HEK293 (cell line): ENCODE data around the gene TMPRSS4.

ENCODE experiments used
- CTCF ChIA-PET: fragments of 350-600 bp; formaldehyde crosslinking; extraction: SDS; loops from one replicate; lab custom pipeline; 2021; ENCODE audit warnings: antibody characterized with exemption; lab: Yijun Ruan, JAX
- POLR2A ChIA-PET: fragments of 300-600 bp; formaldehyde crosslinking; extraction: SDS; loops from one replicate; lab custom pipeline; 2020; ENCODE audit warnings: antibody characterized with exemption, inconsistent platforms; lab: Yijun Ruan, JAX
- H3K27ac ChIP-seq: fragments of 200-500 bp; sonication (Bioruptor generic); 2 replicates; pipeline ENCODE4 v1.5.1; 2014; ENCODE audit warnings: low read depth, low read length, control low read depth, inconsistent platforms; ENCODE audit errors: extremely low read depth
- H3K36me3 ChIP-seq, 2 experiments: fragments of 200-500 bp in 1 of 2; sonication (Bioruptor generic) in 1 of 2; 1 replicate in 1 of 2; 2 replicates in 1 of 2; pipeline ENCODE4 v1.5.1; 2014 to 2017; ENCODE audit warnings: inconsistent platforms in 2 of 2, low read length in 2 of 2; ENCODE audit not compliant: control insufficient read depth in 2 of 2, insufficient read depth in 1 of 2
- H3K4me1 ChIP-seq: fragments of 200-500 bp; sonication (Bioruptor generic); 2 replicates; pipeline ENCODE4 v1.5.1; 2014; ENCODE audit warnings: mild to moderate bottlenecking, low read length, inconsistent platforms; ENCODE audit not compliant: control insufficient read depth, insufficient read depth
- H3K4me3 ChIP-seq: 2 replicates; pipeline ENCODE4 v1.5.1; 2011; ENCODE audit warnings: low read depth, mild to moderate bottlenecking, control low read depth, low read length, moderate library complexity
- H3K9me3 ChIP-seq: fragments of 200-500 bp; sonication (Bioruptor generic); 2 replicates; pipeline ENCODE4 v1.5.1; 2014; ENCODE audit warnings: low read depth, low read length, inconsistent platforms; ENCODE audit not compliant: control insufficient read depth, insufficient read depth
- EGR2 ChIP-seq: fragments of 450-650 bp; formaldehyde crosslinking; IDR thresholded peaks from 2 replicates; pipeline ENCODE4 v1.5.1; 2016; ENCODE audit warnings: low read depth, missing biosample characterization, missing genetic modification characterization
- GFI1B ChIP-seq: fragments of 450-650 bp; formaldehyde crosslinking; IDR thresholded peaks from 2 replicates; pipeline ENCODE4 v1.5.1; 2016; ENCODE audit warnings: missing biosample characterization, missing genetic modification characterization
- HOXD13 ChIP-seq: sonication (generic); formaldehyde crosslinking; IDR thresholded peaks from 2 replicates; pipeline ENCODE4 v1.8.0; 2022; ENCODE audit warnings: missing genetic modification reagents, borderline replicate concordance
- WT1 ChIP-seq: fragments of 450-650 bp; formaldehyde crosslinking; IDR thresholded peaks from 2 replicates; pipeline ENCODE4 v1.5.1; 2016; ENCODE audit warnings: missing biosample characterization, missing genetic modification characterization
- ZBTB17 ChIP-seq: fragments of 450-650 bp; formaldehyde crosslinking; IDR thresholded peaks from 2 replicates; pipeline ENCODE4 v1.5.1; 2016; ENCODE audit warnings: missing biosample characterization, missing genetic modification characterization
- ZBTB8A ChIP-seq: fragments of 450-650 bp; formaldehyde crosslinking; IDR thresholded peaks from 2 replicates; pipeline ENCODE4 v1.5.1; 2016; ENCODE audit warnings: missing biosample characterization, missing genetic modification characterization
- ZFHX2 ChIP-seq: fragments of 450-650 bp; formaldehyde crosslinking; conservative IDR thresholded peaks from 2 replicates; pipeline ENCODE4 v1.5.1; 2016; ENCODE audit warnings: missing biosample characterization, missing genetic modification characterization
- ZNF366 ChIP-seq: fragments of 450-650 bp; formaldehyde crosslinking; conservative IDR thresholded peaks from 2 replicates; pipeline ENCODE4 v1.5.1; 2016; ENCODE audit warnings: missing biosample characterization, missing genetic modification characterization
- ZNF514 ChIP-seq: fragments of 450-650 bp; formaldehyde crosslinking; IDR thresholded peaks from 2 replicates; pipeline ENCODE4 v1.5.1; 2016; ENCODE audit warnings: missing biosample characterization, missing genetic modification characterization
- ZNF518A ChIP-seq: fragments of 450-650 bp; formaldehyde crosslinking; conservative IDR thresholded peaks from 2 replicates; pipeline ENCODE4 v1.5.1; 2016; ENCODE audit warnings: low read depth, missing biosample characterization, missing genetic modification characterization
- ZNF660 ChIP-seq: fragments of 450-650 bp; IDR thresholded peaks from 2 replicates; pipeline ENCODE4 v1.5.1; 2018; ENCODE audit warnings: missing biosample characterization, mild to moderate bottlenecking, missing genetic modification characterization
- ZNF664 ChIP-seq: fragments of 450-650 bp; formaldehyde crosslinking; IDR thresholded peaks from 2 replicates; pipeline ENCODE4 v1.5.1; 2016; ENCODE audit warnings: missing biosample characterization, missing genetic modification characterization
- ZSCAN18 ChIP-seq: fragments of 450-650 bp; formaldehyde crosslinking; IDR thresholded peaks from 2 replicates; pipeline ENCODE4 v1.5.1; 2016; ENCODE audit warnings: missing biosample characterization, missing genetic modification characterization
- TF ChIP-seq, protein P1 (sequence below): IDR thresholded peaks from 2 replicates; pipeline ENCODE4 v1.6.1; 2011; ENCODE audit warnings: mild to moderate bottlenecking, low read depth, low read length, borderline replicate concordance
- TF ChIP-seq, protein P2 (sequence below): fragments of 450-650 bp; formaldehyde crosslinking; IDR thresholded peaks from 2 replicates; pipeline ENCODE4 v1.5.1; 2016; ENCODE audit warnings: missing biosample characterization, missing genetic modification characterization
- TF ChIP-seq, protein P3 (sequence below): fragments of 450-650 bp; formaldehyde crosslinking; IDR thresholded peaks from 2 replicates; pipeline ENCODE4 v1.5.1; 2016; ENCODE audit warnings: missing biosample characterization, missing genetic modification characterization, low read depth
- TF ChIP-seq, protein P4 (sequence below): fragments of 450-650 bp; formaldehyde crosslinking; IDR thresholded peaks from 2 replicates; pipeline ENCODE4 v1.5.1; 2016; ENCODE audit warnings: missing biosample characterization, missing genetic modification characterization
- TF ChIP-seq, protein P5 (sequence below): fragments of 450-650 bp; formaldehyde crosslinking; IDR thresholded peaks from 2 replicates; pipeline ENCODE4 v1.5.1; 2016; ENCODE audit warnings: missing biosample characterization, missing genetic modification characterization

The TMPRSS4 gene

DNA sequence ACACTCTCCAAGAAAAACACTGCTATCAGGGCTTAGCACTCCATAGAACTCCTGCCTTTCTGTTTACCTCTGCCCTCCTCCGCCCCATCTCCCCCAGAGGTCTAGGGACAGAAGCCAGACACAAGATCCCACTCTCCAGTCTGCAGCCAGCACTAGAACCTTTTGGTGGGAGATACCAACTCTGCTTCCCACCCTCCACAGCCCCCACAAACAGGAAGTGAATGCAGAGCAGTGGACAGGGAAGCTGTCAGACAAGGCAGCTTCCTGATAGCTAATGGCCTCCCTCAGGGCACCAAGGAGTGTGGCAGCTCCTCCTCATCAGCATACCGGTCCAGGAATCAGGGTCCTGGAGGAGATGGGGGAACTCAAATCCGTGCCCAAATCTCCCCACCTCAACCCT, 70.6 kb downstream of the TMPRSS4 start:
- ChIA-PET POLR2A (no interaction called here), CTCF (interaction anchor here (1.0 to 8.6 kb wide), 3 partner anchors 17 to 51 kb away, joined by 3 to 128 read pairs (median 5); no protein-coding TSS in a partner anchor)
- TF ChIP-seq ZFHX2 (tag by site-specific recombination) (peak; percentile 36; the same call in 1 of the 2 replicates), ZBTB17 (tag by site-specific recombination) (0 out of 2 replicates have a peak, but pooled peaks have one; percentile 13), ZNF660 (tag by site-specific recombination) (no peak), WT1 (tag by site-specific recombination) (no peak), ZBTB8A (tag by site-specific recombination) (no peak), ZSCAN18 (tag by site-specific recombination) (no peak), EGR2 (tag by site-specific recombination) (peak; percentile 49), ZNF518A (no peak), HOXD13 (CRISPR knock-in tag) (no peak), GFI1B (tag by site-specific recombination) (no peak), ZNF366 (tag by site-specific recombination) (no peak), ZNF664 (tag by site-specific recombination) (no peak), ZNF514 (tag by site-specific recombination) (no peak)
- TF ChIP-seq, protein P1, sequence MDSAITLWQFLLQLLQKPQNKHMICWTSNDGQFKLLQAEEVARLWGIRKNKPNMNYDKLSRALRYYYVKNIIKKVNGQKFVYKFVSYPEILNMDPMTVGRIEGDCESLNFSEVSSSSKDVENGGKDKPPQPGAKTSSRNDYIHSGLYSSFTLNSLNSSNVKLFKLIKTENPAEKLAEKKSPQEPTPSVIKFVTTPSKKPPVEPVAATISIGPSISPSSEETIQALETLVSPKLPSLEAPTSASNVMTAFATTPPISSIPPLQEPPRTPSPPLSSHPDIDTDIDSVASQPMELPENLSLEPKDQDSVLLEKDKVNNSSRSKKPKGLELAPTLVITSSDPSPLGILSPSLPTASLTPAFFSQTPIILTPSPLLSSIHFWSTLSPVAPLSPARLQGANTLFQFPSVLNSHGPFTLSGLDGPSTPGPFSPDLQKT: no peak
- TF ChIP-seq, protein P2, sequence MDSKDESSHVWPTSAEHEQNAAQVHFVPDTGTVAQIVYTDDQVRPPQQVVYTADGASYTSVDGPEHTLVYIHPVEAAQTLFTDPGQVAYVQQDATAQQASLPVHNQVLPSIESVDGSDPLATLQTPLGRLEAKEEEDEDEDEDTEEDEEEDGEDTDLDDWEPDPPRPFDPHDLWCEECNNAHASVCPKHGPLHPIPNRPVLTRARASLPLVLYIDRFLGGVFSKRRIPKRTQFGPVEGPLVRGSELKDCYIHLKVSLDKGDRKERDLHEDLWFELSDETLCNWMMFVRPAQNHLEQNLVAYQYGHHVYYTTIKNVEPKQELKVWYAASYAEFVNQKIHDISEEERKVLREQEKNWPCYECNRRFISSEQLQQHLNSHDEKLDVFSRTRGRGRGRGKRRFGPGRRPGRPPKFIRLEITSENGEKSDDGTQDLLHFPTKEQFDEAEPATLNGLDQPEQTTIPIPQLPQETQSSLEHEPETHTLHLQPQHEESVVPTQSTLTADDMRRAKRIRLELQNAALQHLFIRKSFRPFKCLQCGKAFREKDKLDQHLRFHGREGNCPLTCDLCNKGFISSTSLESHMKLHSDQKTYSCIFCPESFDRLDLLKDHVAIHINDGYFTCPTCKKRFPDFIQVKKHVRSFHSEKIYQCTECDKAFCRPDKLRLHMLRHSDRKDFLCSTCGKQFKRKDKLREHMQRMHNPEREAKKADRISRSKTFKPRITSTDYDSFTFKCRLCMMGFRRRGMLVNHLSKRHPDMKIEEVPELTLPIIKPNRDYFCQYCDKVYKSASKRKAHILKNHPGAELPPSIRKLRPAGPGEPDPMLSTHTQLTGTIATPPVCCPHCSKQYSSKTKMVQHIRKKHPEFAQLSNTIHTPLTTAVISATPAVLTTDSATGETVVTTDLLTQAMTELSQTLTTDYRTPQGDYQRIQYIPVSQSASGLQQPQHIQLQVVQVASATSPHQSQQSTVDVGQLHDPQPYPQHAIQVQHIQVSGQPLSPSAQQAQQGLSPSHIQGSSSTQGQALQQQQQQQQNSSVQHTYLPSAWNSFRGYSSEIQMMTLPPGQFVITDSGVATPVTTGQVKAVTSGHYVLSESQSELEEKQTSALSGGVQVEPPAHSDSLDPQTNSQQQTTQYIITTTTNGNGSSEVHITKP (tag by site-specific recombination): peak; percentile 70
- TF ChIP-seq, protein P3, sequence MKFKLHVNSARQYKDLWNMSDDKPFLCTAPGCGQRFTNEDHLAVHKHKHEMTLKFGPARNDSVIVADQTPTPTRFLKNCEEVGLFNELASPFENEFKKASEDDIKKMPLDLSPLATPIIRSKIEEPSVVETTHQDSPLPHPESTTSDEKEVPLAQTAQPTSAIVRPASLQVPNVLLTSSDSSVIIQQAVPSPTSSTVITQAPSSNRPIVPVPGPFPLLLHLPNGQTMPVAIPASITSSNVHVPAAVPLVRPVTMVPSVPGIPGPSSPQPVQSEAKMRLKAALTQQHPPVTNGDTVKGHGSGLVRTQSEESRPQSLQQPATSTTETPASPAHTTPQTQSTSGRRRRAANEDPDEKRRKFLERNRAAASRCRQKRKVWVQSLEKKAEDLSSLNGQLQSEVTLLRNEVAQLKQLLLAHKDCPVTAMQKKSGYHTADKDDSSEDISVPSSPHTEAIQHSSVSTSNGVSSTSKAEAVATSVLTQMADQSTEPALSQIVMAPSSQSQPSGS (tag by site-specific recombination): no peak
- TF ChIP-seq, protein P4, sequence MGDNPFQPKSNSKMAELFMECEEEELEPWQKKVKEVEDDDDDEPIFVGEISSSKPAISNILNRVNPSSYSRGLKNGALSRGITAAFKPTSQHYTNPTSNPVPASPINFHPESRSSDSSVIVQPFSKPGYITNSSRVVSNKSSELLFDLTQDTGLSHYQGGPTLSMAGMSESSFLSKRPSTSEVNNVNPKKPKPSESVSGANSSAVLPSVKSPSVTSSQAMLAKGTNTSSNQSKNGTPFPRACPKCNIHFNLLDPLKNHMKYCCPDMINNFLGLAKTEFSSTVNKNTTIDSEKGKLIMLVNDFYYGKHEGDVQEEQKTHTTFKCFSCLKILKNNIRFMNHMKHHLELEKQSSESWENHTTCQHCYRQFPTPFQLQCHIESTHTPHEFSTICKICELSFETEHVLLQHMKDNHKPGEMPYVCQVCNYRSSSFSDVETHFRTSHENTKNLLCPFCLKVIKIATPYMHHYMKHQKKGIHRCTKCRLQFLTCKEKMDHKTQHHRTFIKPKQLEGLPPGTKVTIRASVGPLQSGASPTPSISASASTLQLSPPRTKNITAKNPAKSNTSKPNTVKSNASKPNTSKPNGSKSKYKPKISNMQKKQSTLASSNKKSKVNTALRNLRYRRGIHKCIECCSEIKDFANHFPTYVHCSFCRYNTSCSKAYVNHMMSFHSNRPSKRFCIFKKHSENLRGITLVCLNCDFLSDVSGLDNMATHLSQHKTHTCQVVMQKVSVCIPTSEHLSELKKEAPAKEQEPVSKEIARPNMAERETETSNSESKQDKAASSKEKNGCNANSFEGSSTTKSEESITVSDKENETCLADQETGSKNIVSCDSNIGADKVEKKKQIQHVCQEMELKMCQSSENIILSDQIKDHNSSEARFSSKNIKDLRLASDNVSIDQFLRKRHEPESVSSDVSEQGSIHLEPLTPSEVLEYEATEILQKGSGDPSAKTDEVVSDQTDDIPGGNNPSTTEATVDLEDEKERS (tag by site-specific recombination): no peak
- TF ChIP-seq, protein P5, sequence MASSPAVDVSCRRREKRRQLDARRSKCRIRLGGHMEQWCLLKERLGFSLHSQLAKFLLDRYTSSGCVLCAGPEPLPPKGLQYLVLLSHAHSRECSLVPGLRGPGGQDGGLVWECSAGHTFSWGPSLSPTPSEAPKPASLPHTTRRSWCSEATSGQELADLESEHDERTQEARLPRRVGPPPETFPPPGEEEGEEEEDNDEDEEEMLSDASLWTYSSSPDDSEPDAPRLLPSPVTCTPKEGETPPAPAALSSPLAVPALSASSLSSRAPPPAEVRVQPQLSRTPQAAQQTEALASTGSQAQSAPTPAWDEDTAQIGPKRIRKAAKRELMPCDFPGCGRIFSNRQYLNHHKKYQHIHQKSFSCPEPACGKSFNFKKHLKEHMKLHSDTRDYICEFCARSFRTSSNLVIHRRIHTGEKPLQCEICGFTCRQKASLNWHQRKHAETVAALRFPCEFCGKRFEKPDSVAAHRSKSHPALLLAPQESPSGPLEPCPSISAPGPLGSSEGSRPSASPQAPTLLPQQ (tag by site-specific recombination): no peak

More for the DNA sequence above, 70.6 kb downstream of the TMPRSS4 start:
- Histone ChIP-seq H3K36me3 (no peaks in the 10 kb centered on the region), H3K9me3 (no peaks in the 10 kb centered on the region), H3K27ac (no peak overlapping the region), H3K4me1 (no peaks in the 10 kb centered on the region), H3K4me3 (no peak overlapping the region)
